Neural progenitor cell (in vitro differentiated cells): Measurements from ENCODE around the gene RNF144B.

ENCODE experiments used
- EZH2 ChIP-seq: fragments of 200-600 bp; sonication (generic); IDR thresholded peaks from 2 replicates; pipeline ENCODE4 v1.6.1; 2017; ENCODE audit warnings: antibody characterized with exemption, mild to moderate bottlenecking, moderate library complexity
- EZH2phosphoT487 ChIP-seq: fragments of 200-600 bp; sonication (generic); IDR thresholded peaks from 2 replicates; pipeline ENCODE4 v1.6.1; 2017; ENCODE audit warnings: antibody characterized with exemption
- TF ChIP-seq, protein P1 (sequence below): fragments of 200-600 bp; sonication (generic); IDR thresholded peaks from 2 replicates; pipeline ENCODE4 v1.5.1; 2017; ENCODE audit warnings: antibody characterized with exemption, mild to moderate bottlenecking

DNA sequence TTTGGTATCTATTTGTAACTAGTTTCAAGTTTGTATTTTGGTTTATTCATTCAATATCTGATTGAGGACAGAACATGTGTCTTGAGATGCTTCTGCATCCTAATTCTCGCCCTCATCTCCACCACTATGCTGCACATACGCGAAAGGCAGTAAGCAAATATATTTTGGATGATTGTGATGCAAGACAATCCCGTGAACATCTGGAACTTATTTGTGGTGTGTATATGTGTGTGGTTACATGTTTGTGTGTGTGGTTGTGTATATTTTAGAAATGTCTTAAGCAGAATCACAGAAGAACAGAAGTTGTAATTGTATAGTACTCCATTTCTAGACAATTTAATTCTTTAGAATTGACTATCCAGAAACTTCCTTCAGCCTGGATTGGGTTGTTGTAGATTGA is 35.1 kb upstream of the RNF144B start:
- TF ChIP-seq, protein P1, sequence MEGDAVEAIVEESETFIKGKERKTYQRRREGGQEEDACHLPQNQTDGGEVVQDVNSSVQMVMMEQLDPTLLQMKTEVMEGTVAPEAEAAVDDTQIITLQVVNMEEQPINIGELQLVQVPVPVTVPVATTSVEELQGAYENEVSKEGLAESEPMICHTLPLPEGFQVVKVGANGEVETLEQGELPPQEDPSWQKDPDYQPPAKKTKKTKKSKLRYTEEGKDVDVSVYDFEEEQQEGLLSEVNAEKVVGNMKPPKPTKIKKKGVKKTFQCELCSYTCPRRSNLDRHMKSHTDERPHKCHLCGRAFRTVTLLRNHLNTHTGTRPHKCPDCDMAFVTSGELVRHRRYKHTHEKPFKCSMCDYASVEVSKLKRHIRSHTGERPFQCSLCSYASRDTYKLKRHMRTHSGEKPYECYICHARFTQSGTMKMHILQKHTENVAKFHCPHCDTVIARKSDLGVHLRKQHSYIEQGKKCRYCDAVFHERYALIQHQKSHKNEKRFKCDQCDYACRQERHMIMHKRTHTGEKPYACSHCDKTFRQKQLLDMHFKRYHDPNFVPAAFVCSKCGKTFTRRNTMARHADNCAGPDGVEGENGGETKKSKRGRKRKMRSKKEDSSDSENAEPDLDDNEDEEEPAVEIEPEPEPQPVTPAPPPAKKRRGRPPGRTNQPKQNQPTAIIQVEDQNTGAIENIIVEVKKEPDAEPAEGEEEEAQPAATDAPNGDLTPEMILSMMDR: no peak
- TF ChIP-seq EZH2 (no peak), EZH2phosphoT487 (no peak)
